Mesenteric fat pad (tissue), 1 donor: ENCODE results near the gene SH3RF3. TPM values are rescaled to one million over a fixed set of nuclear protein-coding genes. Genes with fewer than 3 reads are reported as not detected.
"Not testable (repeated sequence)": the region's sequence is repeated elsewhere in the genome, so short reads cannot be mapped to it uniquely, and the experiment has no call there.

Experiments
- DNase-seq: peaks from one replicate; pipeline ENCODE4 v3.0.0-alpha.2; 2020; ENCODE audit warnings: low spot score
- long read RNA-seq: library from polyadenylated mRNA; unstranded; transcript quantifications from one replicate; pipeline ENCODE4 v2.0.0, GENCODE V29; 2020
- total RNA-seq: library from RNA; stranded (reverse); fragmentation: NEBNext Ultra II Directional; extraction: Animal tissue kit (Norgen Biotek cat#: 25700); gene quantifications from one replicate; pipeline ENCODE4 v1.2.1, GENCODE V29; 2021
- donor health status: DM: yes; HTN: yes; CAD: no.

The SH3RF3 gene
- 20.4 TPM for total RNA-seq
- long read RNA-seq, partial matches to known transcripts, result 5 of 71 reads
- long read RNA-seq, other reads (novel, unspliced or antisense), result 66 of 71 reads

- peak; percentile 90 for DNase-seq
These were observed at the start of gene SH3RF3 for GRCh38 chr2:109128616-109129355. TSS of gene SH3RF3 (plus strand) at chr2:109129205.

GRCh38 chr2:109079590-109079989 is 49.4 kb upstream of the SH3RF3 start:
- no peak for DNase-seq

GRCh38 chr2:109080109-109080508 is 48.9 kb upstream of the SH3RF3 start:
- no peak for DNase-seq

GRCh38 chr2:109080757-109081156 is 48.2 kb upstream of the SH3RF3 start:
- no peak for DNase-seq

GRCh38 chr2:109081374-109081773 is 47.6 kb upstream of the SH3RF3 start:
- no peak for DNase-seq

GRCh38 chr2:109083771-109084170 is 45.2 kb upstream of the SH3RF3 start:
- DNase-seq, result no peak

GRCh38 chr2:109084341-109084740 is 44.7 kb upstream of the SH3RF3 start:
- no peak for DNase-seq

GRCh38 chr2:109085912-109086742 is 42.9 kb upstream of the SH3RF3 start:
- DNase-seq, result no peak

GRCh38 chr2:109086743-109087020 is 42.3 kb upstream of the SH3RF3 start:
- no peak for DNase-seq

GRCh38 chr2:109087055-109087663 is 41.8 kb upstream of the SH3RF3 start:
- no peak for DNase-seq

- no peak for DNase-seq
These were observed 39.3 kb upstream of the SH3RF3 start for GRCh38 chr2:109089602-109090300.

GRCh38 chr2:109091526-109091925 is 37.5 kb upstream of the SH3RF3 start:
- no peak for DNase-seq

- DNase-seq, result no peak
These were observed 34.9 kb upstream of the SH3RF3 start for GRCh38 chr2:109094144-109094543.

- DNase-seq, result no peak
These were observed 30.6 kb upstream of the SH3RF3 start for GRCh38 chr2:109098251-109098920.

- DNase-seq, result peak; percentile 9
These were observed 30.1 kb upstream of the SH3RF3 start for GRCh38 chr2:109098921-109099273.

- DNase-seq, result peak; percentile 39
These were observed 26.3 kb upstream of the SH3RF3 start for GRCh38 chr2:109102588-109103233.

- DNase-seq, result peak; percentile 39
These were observed 23.9 kb upstream of the SH3RF3 start for GRCh38 chr2:109105113-109105512.

GRCh38 chr2:109108740-109109139 is 20.3 kb upstream of the SH3RF3 start:
- no peak for DNase-seq

GRCh38 chr2:109109342-109109741 is 19.7 kb upstream of the SH3RF3 start:
- DNase-seq, result no peak

- DNase-seq, result no peak
These were observed 18.8 kb upstream of the SH3RF3 start for GRCh38 chr2:109110170-109110569.

GRCh38 chr2:109117181-109117580 is 11.8 kb upstream of the SH3RF3 start:
- not testable (repeated sequence) for DNase-seq
